ENCODE data around the gene DMD. TPM values are rescaled to one million over a fixed set of nuclear protein-coding genes. Genes with fewer than 3 reads are reported as not detected.

The DMD gene
- total and polyA plus RNA-seq, 2 of the 13 experiments (the other 11 are each of a cell fraction or from before 2014, with no cell fraction given): 17.6 to 25.9 TPM

DNA sequence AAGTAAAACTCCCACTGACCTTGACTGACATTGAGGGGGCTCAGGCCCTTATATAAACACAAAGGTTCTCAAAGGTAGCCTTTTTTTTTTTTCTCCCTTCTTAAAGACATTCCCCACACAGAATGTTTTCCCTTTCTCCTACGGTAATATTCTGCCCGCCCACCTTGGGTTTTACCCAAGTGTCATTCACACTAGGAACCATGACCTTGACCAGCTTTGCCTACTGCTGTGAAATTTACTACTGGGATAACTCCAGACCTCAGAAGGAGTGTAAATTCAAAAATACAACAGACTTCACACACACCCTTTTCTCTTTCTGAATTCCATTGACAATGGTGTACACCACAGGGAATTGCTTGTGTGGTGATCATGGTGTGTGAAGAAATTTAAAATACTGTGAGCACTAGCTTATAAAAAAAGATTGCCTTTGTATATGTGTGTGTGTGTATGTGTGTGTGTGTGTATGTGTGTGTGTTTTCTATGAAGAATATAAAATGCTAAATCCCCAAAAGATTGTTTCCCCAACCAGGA is 1550.0 kb downstream of the DMD start (continued):
- TF ChIP-seq, protein P1, sequence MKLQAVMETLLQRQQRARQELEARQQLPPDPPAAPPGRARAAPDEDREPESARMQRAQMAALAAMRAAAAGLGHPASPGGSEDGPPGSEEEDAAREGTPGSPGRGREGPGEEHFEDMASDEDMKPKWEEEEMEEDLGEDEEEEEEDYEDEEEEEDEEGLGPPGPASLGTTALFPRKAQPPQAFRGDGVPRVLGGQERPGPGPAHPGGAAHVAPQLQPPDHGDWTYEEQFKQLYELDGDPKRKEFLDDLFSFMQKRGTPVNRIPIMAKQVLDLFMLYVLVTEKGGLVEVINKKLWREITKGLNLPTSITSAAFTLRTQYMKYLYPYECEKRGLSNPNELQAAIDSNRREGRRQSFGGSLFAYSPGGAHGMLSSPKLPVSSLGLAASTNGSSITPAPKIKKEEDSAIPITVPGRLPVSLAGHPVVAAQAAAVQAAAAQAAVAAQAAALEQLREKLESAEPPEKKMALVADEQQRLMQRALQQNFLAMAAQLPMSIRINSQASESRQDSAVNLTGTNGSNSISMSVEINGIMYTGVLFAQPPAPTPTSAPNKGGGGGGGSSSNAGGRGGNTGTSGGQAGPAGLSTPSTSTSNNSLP (IDR thresholded peaks at IDR 0.05; ENCODE audit: low read depth, low read length): no peak
- TF ChIP-seq HMGXB4 (CRISPR knock-in tag; IDR thresholded peaks at IDR 0.05; ENCODE audit: borderline replicate concordance in 1 of 2, low read depth in 1 of 2) (no peak), ZNF205 (CRISPR knock-in tag; IDR thresholded peaks at IDR 0.05) (no peak)

- no peak overlapping the region for H3K4me3 ChIP-seq (replicated peaks in 1 of 3; ENCODE audit: insufficient read depth in 1 of 3, low read depth in 2 of 3, low read length in 3 of 3)
- H3K4me1 ChIP-seq (ENCODE audit: insufficient read depth, low read length): no peaks in the 10 kb centered on the region
- H3K27me3 ChIP-seq (ENCODE audit: control insufficient read depth in 1 of 2, insufficient read depth in 2 of 2, low read length in 2 of 2): no peaks in the 10 kb centered on the region
- peak; percentile 83 for FAIRE-seq
- in situ Hi-C loops (cut with HindIII; ENCODE audit: extremely low pct_ligation_motif_present, low pct_unique_long_range_greater_than_20kb): loop anchor here (5.0 kb wide), 1 partner anchor 621 kb away; no protein-coding TSS in a partner anchor
- WGBS (ENCODE audit: low lambda C conversion rate): 2% methylated on average over 4 of the region's 4 CpGs
- H3K9me3 ChIP-seq (ENCODE audit: low read length): no peaks in the 10 kb centered on the region
- H3K9ac ChIP-seq (ENCODE audit: insufficient read depth, low read depth, low read length): no peak overlapping the region
- ATAC-seq: no peak
- ChIA-PET CTCF (ENCODE audit: low intra/inter-chr PET ratio, low total read pairs) (interaction anchor here (1.7 kb wide), 1 partner anchor 620 kb away, joined by 6 read pairs; no protein-coding TSS in a partner anchor), POLR2A (no interaction called here)
- no peak overlapping the region for H3K27ac ChIP-seq (ENCODE audit: extremely low read length, insufficient read depth, low read length)
- H3K79me2 ChIP-seq (ENCODE audit: insufficient read depth, low read length): no peaks in the 10 kb centered on the region
- H3K36me3 ChIP-seq (replicated peaks in 1 of 2; ENCODE audit: control insufficient read depth in 1 of 2, insufficient read depth in 2 of 2, low read length in 2 of 2): no peaks in the 10 kb centered on the region
- H3K4me2 ChIP-seq (ENCODE audit: low read depth, low read length): no peak overlapping the region
- no TSS peak for BruUV-seq (replicated peaks)
- H2AFZ ChIP-seq (ENCODE audit: low read length): no peak overlapping the region
- no peaks in the 10 kb centered on the region for H4K20me1 ChIP-seq (ENCODE audit: insufficient read depth, low read length)
- intact Hi-C loops (cut with micrococcal nuclease; ENCODE audit: unreplicated experiment): loop anchor here (2.0 to 5.0 kb wide), 2 partner anchors 461 to 620 kb away; no protein-coding TSS in a partner anchor
- DNase-seq (ENCODE audit: low spot score): peak; percentile 1
- TF ChIP-seq ZNF780A (CRISPR knock-in tag; IDR thresholded peaks at IDR 0.05) (no peak), ZNF616 (CRISPR knock-in tag; IDR thresholded peaks at IDR 0.05; ENCODE audit: low read depth) (no peak), MED8 (CRISPR knock-in tag; IDR thresholded peaks at IDR 0.05; ENCODE audit: insufficient replicate concordance) (no peak), SOX6 (IDR thresholded peaks at IDR 0.05) (no peak), SOX6 (CRISPR knock-in tag; IDR thresholded peaks at IDR 0.05) (no peak), DNMT1 (CRISPR knock-in tag; IDR thresholded peaks at IDR 0.05) (no peak), SP1 (IDR thresholded peaks at IDR 0.05) (no peak), SP1 (CRISPR knock-in tag; IDR thresholded peaks at IDR 0.05) (no peak), ZNF547 (CRISPR knock-in tag; IDR thresholded peaks at IDR 0.05) (no peak)
- TF ChIP-seq, protein P2, sequence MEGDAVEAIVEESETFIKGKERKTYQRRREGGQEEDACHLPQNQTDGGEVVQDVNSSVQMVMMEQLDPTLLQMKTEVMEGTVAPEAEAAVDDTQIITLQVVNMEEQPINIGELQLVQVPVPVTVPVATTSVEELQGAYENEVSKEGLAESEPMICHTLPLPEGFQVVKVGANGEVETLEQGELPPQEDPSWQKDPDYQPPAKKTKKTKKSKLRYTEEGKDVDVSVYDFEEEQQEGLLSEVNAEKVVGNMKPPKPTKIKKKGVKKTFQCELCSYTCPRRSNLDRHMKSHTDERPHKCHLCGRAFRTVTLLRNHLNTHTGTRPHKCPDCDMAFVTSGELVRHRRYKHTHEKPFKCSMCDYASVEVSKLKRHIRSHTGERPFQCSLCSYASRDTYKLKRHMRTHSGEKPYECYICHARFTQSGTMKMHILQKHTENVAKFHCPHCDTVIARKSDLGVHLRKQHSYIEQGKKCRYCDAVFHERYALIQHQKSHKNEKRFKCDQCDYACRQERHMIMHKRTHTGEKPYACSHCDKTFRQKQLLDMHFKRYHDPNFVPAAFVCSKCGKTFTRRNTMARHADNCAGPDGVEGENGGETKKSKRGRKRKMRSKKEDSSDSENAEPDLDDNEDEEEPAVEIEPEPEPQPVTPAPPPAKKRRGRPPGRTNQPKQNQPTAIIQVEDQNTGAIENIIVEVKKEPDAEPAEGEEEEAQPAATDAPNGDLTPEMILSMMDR (CRISPR knock-in tag; IDR thresholded peaks at IDR 0.05): peak; percentile 40
Measured at GRCh38 chrX:31658360-31658759, 1553.0 kb downstream of the DMD start.

All from HepG2 (cell line).